BJ (cell line): ENCODE data around the gene RRP1. TPM values are rescaled to one million over a fixed set of nuclear protein-coding genes. Genes with fewer than 3 reads are reported as not detected.
"Not testable (repeated sequence)": the region's sequence is repeated elsewhere in the genome, so short reads cannot be mapped to it uniquely, and the experiment has no call there.

Experiments
- CTCF ChIA-PET: fragments of 350-600 bp; formaldehyde crosslinking; extraction: SDS; loops from one replicate; lab custom pipeline; 2021; ENCODE audit warnings: antibody characterized with exemption, inconsistent platforms; lab: Yijun Ruan, JAX
- POLR2A ChIA-PET: fragments of 300-600 bp; sonication (Branson Sonifier 250); formaldehyde crosslinking; extraction: SDS; loops from one replicate; lab custom pipeline; 2021; ENCODE audit warnings: antibody characterized with exemption; lab: Charles Lee
- DNase-seq: peaks from one replicate; pipeline ENCODE4 v3.0.0-alpha.2; 2011; ENCODE audit warnings: low read depth
- H3K27me3 ChIP-seq: 2 replicates; pipeline ENCODE4 v1.6.0; 2011; ENCODE audit warnings: low read length; ENCODE audit not compliant: control insufficient read depth, insufficient read depth
- H3K36me3 ChIP-seq: 2 replicates; pipeline ENCODE4 v1.5.1; 2011; ENCODE audit warnings: low read length; ENCODE audit not compliant: control insufficient read depth, insufficient read depth
- H3K4me3 ChIP-seq: 2 replicates; pipeline ENCODE4 v1.5.1; 2011; ENCODE audit warnings: low read depth, mild to moderate bottlenecking, control low read depth, low read length
- CTCF ChIP-seq: IDR thresholded peaks from 2 replicates; pipeline ENCODE4 v1.5.1; 2011; ENCODE audit warnings: low read depth, mild to moderate bottlenecking, control low read depth, inconsistent platforms, low read length, moderate library complexity; ENCODE audit not compliant: insufficient read depth
- polyA plus RNA-seq: library from polyadenylated mRNA; depleted of rRNA; stranded (reverse); fragments of >200 nt; gene quantifications from 2 replicates; pipeline ENCODE4 v1.2.3, GENCODE V29; 2011

Gene RRP1
- polyA plus RNA-seq, 1 experiment = 14.4 TPM

GRCh38 chr21:43842742-43843141 lies 53.4 kb downstream of the RRP1 start:
- no peak for TF ChIP-seq CTCF
- ChIA-PET CTCF (interaction anchor here (0.6 to 1.3 kb wide), 3 partner anchors 32 to 122 kb away, joined by 4 to 5 read pairs (median 4); no protein-coding TSS in a partner anchor), POLR2A (no interaction called here)
- Histone ChIP-seq H3K36me3 (no peaks in the 10 kb centered on the region), H3K27me3 (no peaks in the 10 kb centered on the region), H3K4me3 (no peak overlapping the region)
- DNase-seq = no peak

GRCh38 chr21:43844906-43845305 lies 55.5 kb downstream of the RRP1 start:
- POLR2A ChIA-PET, H3K27me3 ChIP-seq, H3K4me3 ChIP-seq, H3K36me3 ChIP-seq, DNase-seq: not testable (repeated sequence)
- CTCF ChIA-PET = interaction anchor here (0.7 to 1.7 kb wide), 3 partner anchors 8 to 130 kb away, joined by 3 to 6 read pairs (median 3); no protein-coding TSS in a partner anchor

- ChIA-PET POLR2A (no interaction called here), CTCF (interaction anchor here (0.6 to 1.8 kb wide), 5 partner anchors 9 to 130 kb away, joined by 3 to 6 read pairs (median 3); no protein-coding TSS in a partner anchor)
- no peak for TF ChIP-seq CTCF
- DNase-seq = no peak
- H3K27me3 ChIP-seq = no peaks in the 10 kb centered on the region
- H3K4me3 ChIP-seq = no peak overlapping the region
- H3K36me3 ChIP-seq = no peaks in the 10 kb centered on the region
Measured at GRCh38 chr21:43845386-43845785, 56.0 kb downstream of the RRP1 start.

- CTCF ChIA-PET = interaction anchor here (1.7 to 1.8 kb wide), 2 partner anchors 10 to 35 kb away, joined by 6 read pairs; no protein-coding TSS in a partner anchor
- Histone ChIP-seq H3K36me3 (no peaks in the 10 kb centered on the region), H3K27me3 (no peaks in the 10 kb centered on the region), H3K4me3 (no peak overlapping the region)
- TF ChIP-seq CTCF = no peak
- POLR2A ChIA-PET = no interaction called here
- no peak for DNase-seq
Measured at GRCh38 chr21:43846430-43846829, 57.1 kb downstream of the RRP1 start.

- no peaks in the 10 kb centered on the region for H3K36me3 ChIP-seq
- POLR2A ChIA-PET = interaction anchor here (0.6 kb wide), 1 partner anchor 15 kb away, joined by 3 read pairs; no protein-coding TSS in a partner anchor
- DNase-seq = no peak
- H3K4me3 ChIP-seq = no peak overlapping the region
- H3K27me3 ChIP-seq = no peaks in the 10 kb centered on the region
- TF ChIP-seq CTCF = no peak
- CTCF ChIA-PET = interaction anchor here (1.8 kb wide), 1 partner anchor 36 kb away, joined by 6 read pairs; no protein-coding TSS in a partner anchor
Measured at GRCh38 chr21:43847301-43847700, 57.9 kb downstream of the RRP1 start.

GRCh38 chr21:43848771-43849170 lies 59.4 kb downstream of the RRP1 start:
- Histone ChIP-seq H3K27me3 (peaks cover 1% of the 10 kb centered on the region; the same call in 1 of the 2 replicates), H3K36me3 (no peaks in the 10 kb centered on the region), H3K4me3 (no peak overlapping the region)
- no peak for TF ChIP-seq CTCF
- ChIA-PET POLR2A (no interaction called here), CTCF (interaction anchor here (0.6 to 1.1 kb wide), 3 partner anchors 20 to 917 kb away, joined by 3 read pairs; no protein-coding TSS in a partner anchor)
- no peak for DNase-seq
